ENCODE data around the gene CAMK1D. TPM values are rescaled to one million over a fixed set of nuclear protein-coding genes. Genes with fewer than 3 reads are reported as not detected.

CAMK1D gene
- total RNA-seq, 4 donors from 2014 or later: 5.6 to 23.9 (median 7.4) TPM

DNA sequence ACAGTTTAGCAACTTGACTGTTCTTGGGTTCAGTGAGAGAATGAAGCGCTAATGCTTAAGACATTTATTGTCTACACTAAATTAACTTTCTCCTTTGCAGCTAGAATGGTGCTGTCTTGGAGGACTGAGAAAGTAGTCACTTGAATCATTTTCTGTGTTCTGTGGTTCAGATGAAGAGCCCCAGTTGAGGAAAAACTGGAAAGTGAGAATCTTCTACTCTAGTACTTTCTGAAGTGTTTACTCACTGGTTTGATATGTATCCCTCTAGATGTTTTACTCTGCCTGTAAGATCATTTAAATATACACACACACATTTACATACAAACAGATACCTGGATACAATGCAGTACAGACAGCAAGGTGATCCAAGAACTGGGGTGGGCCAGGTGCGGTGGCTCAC, 308.1 kb downstream of the CAMK1D start:
- TF ChIP-seq POLR2A (IDR thresholded peaks at IDR 0.05): no peak
- TF ChIP-seq, protein P1, sequence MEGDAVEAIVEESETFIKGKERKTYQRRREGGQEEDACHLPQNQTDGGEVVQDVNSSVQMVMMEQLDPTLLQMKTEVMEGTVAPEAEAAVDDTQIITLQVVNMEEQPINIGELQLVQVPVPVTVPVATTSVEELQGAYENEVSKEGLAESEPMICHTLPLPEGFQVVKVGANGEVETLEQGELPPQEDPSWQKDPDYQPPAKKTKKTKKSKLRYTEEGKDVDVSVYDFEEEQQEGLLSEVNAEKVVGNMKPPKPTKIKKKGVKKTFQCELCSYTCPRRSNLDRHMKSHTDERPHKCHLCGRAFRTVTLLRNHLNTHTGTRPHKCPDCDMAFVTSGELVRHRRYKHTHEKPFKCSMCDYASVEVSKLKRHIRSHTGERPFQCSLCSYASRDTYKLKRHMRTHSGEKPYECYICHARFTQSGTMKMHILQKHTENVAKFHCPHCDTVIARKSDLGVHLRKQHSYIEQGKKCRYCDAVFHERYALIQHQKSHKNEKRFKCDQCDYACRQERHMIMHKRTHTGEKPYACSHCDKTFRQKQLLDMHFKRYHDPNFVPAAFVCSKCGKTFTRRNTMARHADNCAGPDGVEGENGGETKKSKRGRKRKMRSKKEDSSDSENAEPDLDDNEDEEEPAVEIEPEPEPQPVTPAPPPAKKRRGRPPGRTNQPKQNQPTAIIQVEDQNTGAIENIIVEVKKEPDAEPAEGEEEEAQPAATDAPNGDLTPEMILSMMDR (IDR thresholded peaks at IDR 0.05): no peak
- Histone ChIP-seq H3K4me3 (no peak overlapping the region), H3K27ac (no peak overlapping the region), H3K27me3 (no peaks in the 10 kb centered on the region), H3K4me1 (no peaks in the 10 kb centered on the region), H3K9me3 (no peaks in the 10 kb centered on the region), H3K36me3 (no peaks in the 10 kb centered on the region)
- DNase-seq: no peak

DNA sequence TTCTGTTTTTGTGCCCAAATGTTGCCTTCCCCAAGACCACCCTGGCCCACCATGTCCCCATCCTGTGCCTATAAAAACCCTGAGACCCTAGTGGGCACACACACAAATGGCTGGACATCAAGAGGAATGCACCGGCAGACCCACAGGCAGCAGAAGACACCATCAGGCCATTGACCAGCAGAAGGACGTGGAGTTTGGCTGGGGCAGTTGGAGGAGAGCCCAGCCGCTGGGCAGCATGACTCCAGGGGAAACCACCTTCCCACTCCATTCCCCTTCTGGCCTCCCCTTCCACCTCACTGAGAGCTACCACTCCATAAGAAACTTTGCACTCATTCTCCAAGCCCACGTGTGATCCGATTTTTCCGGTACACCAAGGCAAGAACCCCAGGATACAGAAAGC, 309.2 kb downstream of the CAMK1D start:
- no peak for DNase-seq
- no peaks in the 10 kb centered on the region for H3K9me3 ChIP-seq
- H3K4me1 ChIP-seq: no peaks in the 10 kb centered on the region
- H3K27me3 ChIP-seq: no peaks in the 10 kb centered on the region
- H3K27ac ChIP-seq: no peak overlapping the region
- H3K36me3 ChIP-seq: no peaks in the 10 kb centered on the region
- no peak overlapping the region for H3K4me3 ChIP-seq
- TF ChIP-seq, protein P1 (IDR thresholded peaks at IDR 0.05): no peak
- TF ChIP-seq POLR2A (IDR thresholded peaks at IDR 0.05): no peak

DNA sequence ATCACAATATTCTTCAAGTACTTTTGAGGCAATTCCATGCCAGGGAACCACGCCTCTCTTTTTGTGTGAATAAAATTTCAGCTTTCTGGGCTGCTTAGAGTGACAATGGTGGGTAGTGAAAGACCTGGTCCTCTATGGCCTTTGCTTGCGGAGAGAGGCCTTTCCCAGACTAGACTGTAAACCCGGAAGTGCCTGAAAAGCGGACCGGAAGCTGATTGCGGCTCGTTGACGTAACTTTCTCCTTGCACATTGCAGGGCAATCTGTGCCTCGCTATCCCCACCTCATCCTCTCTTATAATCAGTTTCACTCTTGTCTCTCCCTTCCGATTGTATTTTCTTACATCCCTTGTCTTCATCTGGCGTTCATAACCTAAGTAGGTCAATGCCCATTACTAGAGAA, 310.4 kb downstream of the CAMK1D start:
- TF ChIP-seq POLR2A (IDR thresholded peaks at IDR 0.05): no peak
- TF ChIP-seq, protein P1 (IDR thresholded peaks at IDR 0.05): no peak
- H3K4me3 ChIP-seq: no peak overlapping the region
- H3K4me1 ChIP-seq: no peaks in the 10 kb centered on the region
- H3K9me3 ChIP-seq: no peaks in the 10 kb centered on the region
- no peaks in the 10 kb centered on the region for H3K27me3 ChIP-seq
- DNase-seq: no peak
- no peaks in the 10 kb centered on the region for H3K36me3 ChIP-seq
- H3K27ac ChIP-seq: no peak overlapping the region

DNA sequence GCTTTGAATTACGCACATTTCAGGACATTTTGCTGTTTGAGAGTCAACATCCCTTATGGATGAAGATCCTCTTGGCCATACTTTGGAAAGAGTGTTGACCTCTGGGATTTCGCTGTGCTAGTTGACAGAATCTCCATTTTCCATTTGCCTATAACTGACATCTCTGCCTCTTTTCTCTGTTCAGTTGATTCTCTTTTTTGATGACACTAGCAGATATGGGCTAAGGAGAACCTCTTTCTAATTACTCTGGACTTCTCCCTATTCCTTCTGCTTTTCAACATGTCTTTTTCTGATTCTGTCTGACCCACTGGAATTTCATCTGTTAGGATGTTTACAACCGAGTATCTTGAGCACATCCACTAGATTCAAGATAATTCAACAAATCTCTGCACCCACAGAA, 311.5 kb downstream of the CAMK1D start:
- Histone ChIP-seq H3K27me3 (no peaks in the 10 kb centered on the region), H3K4me1 (no peaks in the 10 kb centered on the region), H3K4me3 (no peak overlapping the region), H3K9me3 (no peaks in the 10 kb centered on the region), H3K36me3 (no peaks in the 10 kb centered on the region), H3K27ac (no peak overlapping the region)
- TF ChIP-seq POLR2A (IDR thresholded peaks at IDR 0.05): no peak
- TF ChIP-seq, protein P1 (IDR thresholded peaks at IDR 0.05): no peak
- no peak for DNase-seq

DNA sequence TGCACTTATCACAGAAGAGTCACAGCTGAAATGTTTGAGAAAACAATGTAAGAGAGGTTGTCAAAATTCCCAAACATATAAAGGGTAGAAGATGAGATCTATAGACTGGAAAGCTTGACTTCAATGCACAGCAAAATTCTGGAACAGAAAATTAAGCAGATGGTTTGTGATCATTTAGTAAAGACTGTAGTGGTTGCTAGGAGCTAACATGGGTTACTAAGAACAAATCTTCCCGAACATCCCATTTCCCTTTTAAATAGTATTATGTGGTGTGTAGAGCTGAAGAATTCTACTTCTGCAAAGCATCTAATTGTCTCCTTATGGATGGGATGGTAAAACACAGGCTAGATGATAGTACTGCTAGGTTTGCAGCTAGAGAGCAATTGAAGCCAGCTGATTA, 312.3 kb downstream of the CAMK1D start:
- H3K9me3 ChIP-seq: no peaks in the 10 kb centered on the region
- H3K36me3 ChIP-seq: no peaks in the 10 kb centered on the region
- H3K27ac ChIP-seq: no peak overlapping the region
- H3K27me3 ChIP-seq: no peaks in the 10 kb centered on the region
- no peak for TF ChIP-seq POLR2A (IDR thresholded peaks at IDR 0.05)
- TF ChIP-seq, protein P1 (IDR thresholded peaks at IDR 0.05): no peak
- H3K4me1 ChIP-seq: no peaks in the 10 kb centered on the region
- no peak for DNase-seq
- no peak overlapping the region for H3K4me3 ChIP-seq

DNA sequence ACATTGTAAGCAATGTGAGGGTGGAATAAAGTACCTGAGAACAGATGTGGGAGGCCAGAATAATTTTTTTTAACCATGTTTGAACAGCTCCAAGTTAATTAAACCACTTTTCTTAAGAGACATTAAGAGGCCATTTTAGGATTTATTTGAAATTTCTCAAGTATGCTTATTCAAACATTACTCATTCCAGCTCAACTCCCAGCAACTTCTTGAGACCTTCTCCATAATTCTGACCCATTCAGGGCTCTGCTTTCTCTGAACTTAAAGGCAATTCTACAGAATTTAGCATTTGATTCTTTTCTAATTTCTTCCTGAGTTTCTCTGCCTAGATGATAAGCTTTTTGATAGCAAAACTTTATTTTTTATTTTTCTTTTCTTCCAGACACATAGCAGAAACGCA, 314.5 kb downstream of the CAMK1D start:
- no peak for DNase-seq
- TF ChIP-seq POLR2A (IDR thresholded peaks at IDR 0.05): no peak

More for the DNA sequence above, 314.5 kb downstream of the CAMK1D start:
- Histone ChIP-seq H3K9me3 (no peaks in the 10 kb centered on the region), H3K27ac (no peak overlapping the region), H3K4me1 (no peaks in the 10 kb centered on the region), H3K27me3 (no peaks in the 10 kb centered on the region), H3K4me3 (no peak overlapping the region), H3K36me3 (no peaks in the 10 kb centered on the region)
